H1 (cell line): ENCODE measurements around the gene PTPRC. TPM values are rescaled to one million over a fixed set of nuclear protein-coding genes. Genes with fewer than 3 reads are reported as not detected.

Experiments used
- CTCF ChIA-PET: fragments of 300-600 bp; sonication (Branson Sonifier 250); formaldehyde crosslinking; loops from one replicate; lab custom pipeline; 2021; ENCODE audit not compliant: partially characterized antibody; lab: Charles Lee
- POLR2A ChIA-PET: fragments of 300-600 bp; sonication (Branson Sonifier 250); formaldehyde crosslinking; loops from one replicate; lab custom pipeline; 2021; ENCODE audit warnings: inconsistent platforms; ENCODE audit not compliant: partially characterized antibody; lab: Charles Lee
- DNase-seq, 2 experiments: peaks; one replicate each; pipeline versions ENCODE4 v3.0.0 to v3.0.0-alpha.2; 2010 to 2022; ENCODE audit warnings: low spot score in 2 of 2, low read depth in 1 of 2, mixed read lengths in 1 of 2
- FAIRE-seq: peaks from 2 replicates; lab custom pipeline; 2011; peaks lifted over from hg19 to GRCh38; lab: Jason Lieb, UNC
- H2AFZ ChIP-seq: 2 replicates; pipeline ENCODE4 v1.8.1; 2012; ENCODE audit warnings: low read length, inconsistent platforms
- H2AK5ac ChIP-seq: 2 replicates; pipeline ENCODE4 v1.6.1; 2013; ENCODE audit warnings: low read depth, low read length
- H2BK120ac ChIP-seq: replicated peaks from 2 replicates; pipeline ENCODE3; 2013; ENCODE audit warnings: low read depth, low read length, inconsistent platforms
- H2BK12ac ChIP-seq: 2 replicates; pipeline ENCODE4 v1.6.1; 2013; ENCODE audit warnings: low read depth, low read length
- H2BK15ac ChIP-seq: 2 replicates; pipeline ENCODE4 v1.6.1; 2013; ENCODE audit warnings: low read length
- H2BK20ac ChIP-seq: 2 replicates; pipeline ENCODE4 v1.6.1; 2013; ENCODE audit warnings: low read length
- H2BK5ac ChIP-seq: 2 replicates; pipeline ENCODE4 v1.6.1; 2013; ENCODE audit warnings: low read depth, low read length
- H3K14ac ChIP-seq: 2 replicates; pipeline ENCODE4 v1.6.1; 2013; ENCODE audit warnings: inconsistent platforms; ENCODE audit not compliant: insufficient read length
- H3K18ac ChIP-seq: 2 replicates; pipeline ENCODE4 v1.6.1; 2013; ENCODE audit warnings: low read length; ENCODE audit errors: extremely low read depth
- H3K23ac ChIP-seq: 2 replicates; pipeline ENCODE4 v1.6.1; 2013; ENCODE audit warnings: inconsistent platforms; ENCODE audit not compliant: insufficient read length
- H3K23me2 ChIP-seq: 2 replicates; pipeline ENCODE4 v1.6.1; 2013; ENCODE audit warnings: low read depth, low read length
- H3K27ac ChIP-seq: 2 replicates; pipeline ENCODE4 v1.6.1; 2011; ENCODE audit warnings: low read depth, low read length, inconsistent platforms
- H3K27me3 ChIP-seq, 4 experiments: replicated peaks in 1 of 4; 1 replicate in 1 of 4; 2 replicates in 3 of 4; pipeline versions ENCODE4 v1.6.1 to v1.8.1; 2011 to 2013; ENCODE audit warnings: low read length in 3 of 4, mild to moderate bottlenecking in 3 of 4, inconsistent platforms in 2 of 4, mixed read lengths in 2 of 4, moderate library complexity in 1 of 4; ENCODE audit not compliant: control insufficient read depth in 3 of 4, insufficient read depth in 3 of 4; ENCODE audit errors: extremely low read depth in 1 of 4
- H3K36me3 ChIP-seq, 4 experiments: 2 replicates each; pipeline versions ENCODE4 v1.6.1 to v1.8.1; 2011 to 2013; ENCODE audit warnings: mild to moderate bottlenecking in 4 of 4, low read length in 3 of 4, moderate library complexity in 2 of 4, control low read depth in 1 of 4, inconsistent platforms in 1 of 4; ENCODE audit not compliant: insufficient read depth in 4 of 4, control insufficient read depth in 2 of 4
- H3K4ac ChIP-seq: replicated peaks from 2 replicates; pipeline ENCODE3; 2013; ENCODE audit warnings: low read length, low read depth, mixed read lengths, inconsistent platforms; ENCODE audit not compliant: insufficient read length
- H3K4me1 ChIP-seq, 4 experiments: replicated peaks in 1 of 4; 1 replicate in 1 of 4; 2 replicates in 3 of 4; pipeline versions ENCODE4 v1.6.1 to v1.8.1; 2011 to 2013; ENCODE audit warnings: low read length in 3 of 4, inconsistent platforms in 2 of 4, mixed read lengths in 1 of 4; ENCODE audit not compliant: insufficient read depth in 4 of 4, control insufficient read depth in 3 of 4
- H3K4me2 ChIP-seq, 2 experiments: 2 replicates each; pipeline versions ENCODE4 v1.6.1 to v1.8.1; 2011 to 2013; ENCODE audit warnings: low read depth in 2 of 2, low read length in 2 of 2, control low read depth in 1 of 2, inconsistent platforms in 1 of 2, mild to moderate bottlenecking in 1 of 2; ENCODE audit not compliant: insufficient read depth in 1 of 2
- H3K4me3 ChIP-seq, 4 experiments: fragments of 200-600, 300-600 bp in 1 of 4; sonication (generic), shearing (Covaris generic), sonication (Bioruptor Twin) in 1 of 4; 2 replicates each; pipeline versions ENCODE4 v1.5.1 to v1.8.1; 2011 to 2016; ENCODE audit warnings: low read length in 4 of 4, low read depth in 3 of 4, control low read depth in 2 of 4, inconsistent platforms in 2 of 4, mild to moderate bottlenecking in 2 of 4, mixed read lengths in 1 of 4, moderate library complexity in 1 of 4; ENCODE audit not compliant: insufficient read depth in 2 of 4; ENCODE audit errors: extremely low read depth in 1 of 4
- H3K56ac ChIP-seq: replicated peaks from 2 replicates; pipeline ENCODE3; 2013; ENCODE audit warnings: low read depth, mild to moderate bottlenecking, mixed read lengths, low read length, inconsistent platforms; ENCODE audit not compliant: insufficient read length
- H3K79me1 ChIP-seq: 2 replicates; pipeline ENCODE4 v1.6.1; 2013; ENCODE audit warnings: low read depth, low read length, control low read depth
- H3K79me2 ChIP-seq, 2 experiments: 2 replicates each; pipeline versions ENCODE4 v1.6.1 to v1.8.1; 2012 to 2013; ENCODE audit warnings: low read length in 2 of 2, mild to moderate bottlenecking in 2 of 2, inconsistent platforms in 1 of 2; ENCODE audit not compliant: insufficient read depth in 2 of 2, control insufficient read depth in 1 of 2
- H3K9ac ChIP-seq, 4 experiments: replicated peaks in 1 of 4; 1 replicate in 1 of 4; 2 replicates in 3 of 4; pipeline versions ENCODE4 v1.6.1 to v1.8.1; 2011 to 2013; ENCODE audit warnings: low read depth in 3 of 4, low read length in 3 of 4, control low read depth in 2 of 4, mild to moderate bottlenecking in 2 of 4, moderate library complexity in 2 of 4, inconsistent platforms in 1 of 4; ENCODE audit errors: extremely low read depth in 1 of 4
- H3K9me3 ChIP-seq, 2 experiments: 2 replicates each; pipeline versions ENCODE4 v1.6.1 to v1.8.1; 2012 to 2013; ENCODE audit warnings: mild to moderate bottlenecking in 2 of 2, moderate library complexity in 2 of 2, control low read depth in 1 of 2, inconsistent platforms in 1 of 2, low read depth in 1 of 2, low read length in 1 of 2, mixed read lengths in 1 of 2; ENCODE audit not compliant: insufficient read depth in 2 of 2
- H4K20me1 ChIP-seq, 2 experiments: replicated peaks in 1 of 2; 2 replicates each; pipeline versions ENCODE3 to v1.8.1; 2011 to 2013; ENCODE audit warnings: inconsistent platforms in 2 of 2, low read length in 2 of 2, mild to moderate bottlenecking in 1 of 2; ENCODE audit not compliant: insufficient read depth in 2 of 2, control insufficient read depth in 1 of 2
- H4K5ac ChIP-seq: 2 replicates; pipeline ENCODE4 v1.6.1; 2013; ENCODE audit warnings: low read length, low read depth, mixed read lengths, inconsistent platforms; ENCODE audit not compliant: insufficient read length
- H4K8ac ChIP-seq: 2 replicates; pipeline ENCODE4 v1.8.0; 2013; ENCODE audit warnings: mild to moderate bottlenecking, moderate library complexity, low read length, inconsistent platforms; ENCODE audit not compliant: insufficient read depth; ENCODE audit errors: extremely low read depth
- H4K91ac ChIP-seq: replicated peaks from 2 replicates; pipeline ENCODE3; 2013; ENCODE audit warnings: low read length, mixed read lengths, inconsistent platforms; ENCODE audit not compliant: insufficient read length
- USF2 ChIP-seq: IDR thresholded peaks from 2 replicates; pipeline ENCODE4 v1.6.1; 2011; ENCODE audit warnings: low read length, improper control_type of control experiment
- WGBS, 2 experiments: shearing (Covaris generic) in 1 of 2; methylation state at CpG; one replicate each; pipeline versions ENCODE4 v1.1.6 to v1.1.7; 2013 to 2015; ENCODE audit warnings: low lambda C conversion rate in 2 of 2, mixed read lengths in 2 of 2, inconsistent platforms in 1 of 2, low coverage in 1 of 2, missing lambda C conversion rate in 1 of 2; ENCODE audit not compliant: insufficient replicate concordance in 2 of 2, insufficient coverage in 1 of 2, insufficient read length in 1 of 2; ENCODE audit errors: extremely low coverage in 1 of 2, missing lambda C conversion rate in 1 of 2; 5-methylcytosine and 5-hydroxymethylcytosine counted together
- polyA plus RNA-seq, 7 experiments: library from polyadenylated mRNA; depleted of rRNA in 3 of 7; stranded (reverse) in 5 of 7; unstranded in 2 of 7; fragments of >200 nt in 5 of 7; fragments of 200-250 nt in 2 of 7; gene quantifications; 1 replicate in 5 of 7; 2 replicates in 1 of 7; 4 replicates in 1 of 7; pipeline versions ENCODE4 v1.2.1 to v1.2.3, GENCODE V29; 2011 to 2013; ENCODE audit warnings: missing spikeins in 2 of 7, mixed read lengths in 2 of 7
- total RNA-seq: library from RNA; stranded (reverse); fragmentation: NEBNext Ultra II Directional; extraction: Animal tissue kit (Norgen Biotek cat#: 25700); gene quantifications from 2 replicates; pipeline ENCODE4 v1.2.1, GENCODE V29; 2021

PTPRC gene
- total and polyA plus RNA-seq, 2 of the 8 experiments (the other 6 are each of a cell fraction or from before 2014, with no cell fraction given) = 0.05 TPM; not detected in 1

- Histone ChIP-seq H3K4ac (no peak overlapping the region), H3K56ac (no peak overlapping the region), H3K79me2 (no peaks in the 10 kb centered on the region), H2BK12ac (no peak overlapping the region), H3K4me2 (no peak overlapping the region), H2AK5ac (no peak overlapping the region), H3K4me3 (no peak overlapping the region), H2BK15ac (no peak overlapping the region), H3K9me3 (no peaks in the 10 kb centered on the region), H2BK120ac (no peak overlapping the region), H3K4me1 (no peaks in the 10 kb centered on the region), H3K27me3 (no peaks in the 10 kb centered on the region), H3K79me1 (no peaks in the 10 kb centered on the region), H4K91ac (no peak overlapping the region), H4K20me1 (no peaks in the 10 kb centered on the region), H3K36me3 (no peaks in the 10 kb centered on the region), H3K23ac (no peak overlapping the region), H4K8ac (no peak overlapping the region), H3K14ac (no peak overlapping the region), H3K27ac (no peak overlapping the region), H3K18ac (no peak overlapping the region), H3K9ac (no peak overlapping the region), H2BK20ac (no peak overlapping the region), H3K23me2 (no peaks in the 10 kb centered on the region), H2BK5ac (no peak overlapping the region), H4K5ac (no peak overlapping the region), H2AFZ (no peak overlapping the region)
- no peak for FAIRE-seq
- TF ChIP-seq USF2 = no peak
- ChIA-PET CTCF (no interaction called here), POLR2A (no interaction called here)
- no peak for DNase-seq
- whole genome bisulfite sequencing, 2 experiments = 92% methylated on average over 15 of the region's 15 CpGs; no CpG with 5 or more reads in 1 of the 2 experiments
Measured at GRCh38 chr1:198680174-198680875, 41.5 kb downstream of the PTPRC start.
